HL-60 (cell line): Measurements from ENCODE around the gene TIMP4.

ENCODE experiments used
- CTCF ChIP-seq: IDR thresholded peaks from one replicate; pipeline ENCODE4 v1.5.1; 2011; ENCODE audit warnings: low read length, control low read depth, inconsistent platforms; ENCODE audit not compliant: insufficient read depth
- GABPA ChIP-seq: IDR thresholded peaks from 2 replicates; pipeline ENCODE4 v1.6.1; 2012; ENCODE audit warnings: low read depth
- POLR2AphosphoS5 ChIP-seq: IDR thresholded peaks from 2 replicates; pipeline ENCODE4 v1.6.1; 2012; ENCODE audit warnings: low read depth
- REST ChIP-seq: IDR thresholded peaks from 2 replicates; pipeline ENCODE4 v1.6.1; 2012; ENCODE audit warnings: low read depth; ENCODE audit not compliant: insufficient replicate concordance

- peak; percentile 88 for TF ChIP-seq CTCF
- no peak for TF ChIP-seq REST
- TF ChIP-seq GABPA = no peak
- TF ChIP-seq POLR2AphosphoS5 = no peak
These were observed 23.6 kb downstream of the TIMP4 start for GRCh38 chr3:12135029-12135657.
